Measurements from ENCODE around the gene KRT84.

KRT84 gene

GRCh38 chr12:52342781-52343490 is 42.5 kb downstream of the KRT84 start:
- DNase-seq (ENCODE audit: low read depth), result no peak

GRCh38 chr12:52341066-52341580 is 44.3 kb downstream of the KRT84 start:
- DNase-seq (ENCODE audit: low read depth), result no peak

- DNase-seq (ENCODE audit: low read depth), result no peak
These were observed 47.1 kb downstream of the KRT84 start for GRCh38 chr12:52338241-52338960.

GRCh38 chr12:52337054-52337453 is 48.4 kb downstream of the KRT84 start:
- no peak for DNase-seq (ENCODE audit: low read depth)

GRCh38 chr12:52336641-52337040 is 48.8 kb downstream of the KRT84 start:
- no peak for DNase-seq (ENCODE audit: low read depth)

- DNase-seq (ENCODE audit: low read depth), result no peak
These were observed 49.7 kb downstream of the KRT84 start for GRCh38 chr12:52335598-52336262.

GRCh38 chr12:52334185-52334584 is 51.3 kb downstream of the KRT84 start:
- no peak for DNase-seq (ENCODE audit: low read depth)

GRCh38 chr12:52333321-52333720 is 52.1 kb downstream of the KRT84 start:
- no peak for DNase-seq (ENCODE audit: low read depth)

GRCh38 chr12:52332381-52332780 is 53.1 kb downstream of the KRT84 start:
- no peak for DNase-seq (ENCODE audit: low read depth)

- no peak for DNase-seq (ENCODE audit: low read depth)
These were observed 53.6 kb downstream of the KRT84 start for GRCh38 chr12:52331833-52332232.

GRCh38 chr12:52331039-52331438 is 54.4 kb downstream of the KRT84 start:
- no peak for DNase-seq (ENCODE audit: low read depth)

- no peak for DNase-seq (ENCODE audit: low read depth)
These were observed 57.5 kb downstream of the KRT84 start for GRCh38 chr12:52327830-52328500.
